ENCODE results near the gene NCOA5.

NCOA5 gene

DNA sequence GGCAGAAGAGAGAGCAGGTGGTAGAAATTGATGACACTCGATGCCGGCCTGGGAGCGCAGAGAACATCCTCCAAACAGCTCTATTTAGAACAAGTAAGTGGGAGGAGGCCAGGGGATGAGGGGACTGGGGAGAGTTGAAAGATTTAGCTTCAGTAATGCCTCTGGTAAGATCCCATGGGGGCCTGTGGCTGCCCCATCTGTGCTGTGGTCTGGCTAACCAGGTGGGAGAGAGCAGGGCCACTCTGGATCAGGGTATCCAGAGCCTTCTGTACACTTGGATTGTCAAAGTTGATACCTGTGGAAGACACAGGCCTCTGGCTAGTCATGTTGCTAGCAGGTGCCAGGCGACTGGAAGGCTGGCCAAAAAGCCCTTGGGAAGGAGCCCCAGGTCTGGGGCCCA is 27.6 kb downstream of the NCOA5 start:
- DNase-seq (ENCODE audit: low read depth, low spot score): no peak

DNA sequence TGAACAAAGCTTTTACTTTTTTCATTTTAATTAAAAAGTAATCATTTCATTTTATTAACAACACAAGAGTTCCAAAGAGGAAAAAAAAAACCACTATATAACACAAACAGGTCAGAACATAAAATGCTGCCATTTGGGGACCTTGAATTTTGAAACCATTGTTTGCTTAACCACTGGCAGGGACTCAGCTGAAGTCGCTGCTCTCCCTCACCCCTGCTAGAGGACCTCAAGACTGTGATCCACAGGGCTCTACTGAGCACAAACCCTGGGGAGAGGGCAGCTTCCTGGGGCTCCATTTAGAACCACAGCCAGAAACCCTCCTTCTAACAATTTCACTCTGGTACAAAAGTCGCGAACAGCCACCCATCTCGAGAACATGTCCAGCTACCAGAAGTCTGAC is 28.8 kb downstream of the NCOA5 start:
- DNase-seq (ENCODE audit: low read depth, low spot score): no peak

DNA sequence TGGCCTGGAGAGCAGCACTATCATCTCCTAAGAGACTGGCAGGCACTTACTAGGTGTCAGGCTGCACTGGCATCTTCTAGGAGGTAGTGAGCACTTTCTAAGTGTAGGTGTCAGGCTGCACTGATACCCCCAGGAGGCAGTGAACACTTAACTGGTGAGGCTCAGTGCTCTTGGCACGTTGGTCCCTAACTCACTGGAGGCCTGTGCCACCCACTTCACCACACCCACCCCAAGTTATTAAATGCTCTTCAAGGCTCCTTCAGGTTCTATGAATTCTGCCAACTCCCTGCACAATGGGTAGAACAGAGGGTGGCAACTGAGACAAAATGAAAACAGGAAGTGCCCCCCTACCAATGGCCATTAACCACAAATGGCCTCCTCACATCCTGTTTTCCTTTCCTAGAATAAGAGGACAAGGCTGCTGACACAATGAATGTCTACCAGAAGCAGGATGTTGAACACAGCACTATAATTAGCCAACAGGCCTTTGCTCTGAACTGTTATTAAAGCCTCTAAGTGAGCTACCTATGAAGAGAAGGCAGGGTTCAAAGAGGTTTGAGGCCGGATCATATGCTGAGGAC is 29.4 kb downstream of the NCOA5 start:
- no peak for DNase-seq (ENCODE audit: low read depth, low spot score)

DNA sequence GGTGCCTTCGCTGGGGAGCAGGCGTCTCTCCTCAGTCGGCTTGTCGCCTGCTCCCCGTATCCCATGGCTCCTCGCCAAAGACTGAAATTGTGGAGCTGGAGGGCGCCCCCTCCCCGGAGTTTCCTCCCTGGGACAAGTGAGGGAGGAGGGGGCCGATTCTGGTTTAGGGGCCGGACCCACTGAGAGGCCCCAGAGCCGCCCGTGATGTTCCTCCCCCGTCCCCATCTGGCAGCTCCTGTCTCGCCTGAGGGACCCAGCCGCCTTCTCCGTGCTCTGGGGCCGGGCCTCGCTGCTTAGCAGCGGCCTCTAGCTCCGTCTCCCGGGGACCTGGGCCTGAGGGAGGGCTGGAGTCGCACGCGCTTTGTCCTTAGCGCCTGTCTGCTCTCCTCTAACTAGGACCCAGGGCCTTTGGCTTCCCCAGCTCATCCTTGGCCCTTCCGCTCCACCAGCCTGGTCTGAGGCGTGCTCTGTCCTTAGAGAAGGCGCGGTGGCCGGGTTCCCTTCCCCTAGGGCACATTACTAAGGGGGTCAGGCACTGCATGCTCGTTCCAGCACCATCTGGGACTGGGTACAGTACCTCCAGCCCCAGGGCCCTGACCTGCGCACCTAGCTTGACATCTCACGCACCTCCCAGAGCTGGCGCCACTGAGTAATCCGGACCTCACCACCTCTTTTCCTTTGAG is 31.0 kb downstream of the NCOA5 start:
- peak; percentile 22 for DNase-seq (ENCODE audit: low read depth, low spot score)

DNA sequence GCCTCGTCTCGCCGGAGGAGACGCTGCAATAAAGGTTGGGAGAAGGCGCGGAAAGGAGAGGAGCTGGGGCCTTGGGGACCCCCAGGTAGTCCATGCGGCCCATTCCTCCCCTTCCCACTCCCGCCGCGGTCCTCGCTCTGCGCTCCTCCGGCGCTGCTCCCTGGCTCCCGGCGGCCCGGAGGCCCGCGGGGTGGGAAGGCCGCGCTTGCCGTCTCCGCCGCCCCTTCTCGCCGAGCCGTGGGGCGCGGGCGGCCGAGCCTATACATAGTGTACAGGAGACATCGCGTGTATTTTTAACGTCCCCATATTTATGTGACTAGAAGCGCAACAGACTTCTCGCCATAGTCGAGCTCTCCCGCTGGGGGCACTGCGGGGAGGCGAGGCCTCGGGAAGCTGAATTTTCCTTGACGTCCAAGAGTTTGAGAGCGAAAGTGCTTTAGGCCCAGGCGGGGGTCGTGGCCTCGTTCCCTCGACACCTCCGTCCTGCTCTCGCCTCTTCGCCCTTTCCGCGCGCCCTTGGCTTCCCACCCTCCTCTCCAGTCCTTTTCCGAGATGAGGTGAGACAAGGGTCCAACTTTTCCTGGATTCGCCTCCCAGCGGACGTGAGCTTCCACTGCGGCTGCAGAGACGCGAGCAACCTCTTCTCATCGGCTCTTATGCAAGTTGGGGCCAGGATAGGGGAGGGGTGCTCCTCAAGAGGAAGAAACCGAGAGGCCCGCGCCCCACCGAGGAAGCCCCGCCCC is 31.7 kb downstream of the NCOA5 start:
- peak; percentile 62 for DNase-seq (ENCODE audit: low read depth, low spot score)

DNA sequence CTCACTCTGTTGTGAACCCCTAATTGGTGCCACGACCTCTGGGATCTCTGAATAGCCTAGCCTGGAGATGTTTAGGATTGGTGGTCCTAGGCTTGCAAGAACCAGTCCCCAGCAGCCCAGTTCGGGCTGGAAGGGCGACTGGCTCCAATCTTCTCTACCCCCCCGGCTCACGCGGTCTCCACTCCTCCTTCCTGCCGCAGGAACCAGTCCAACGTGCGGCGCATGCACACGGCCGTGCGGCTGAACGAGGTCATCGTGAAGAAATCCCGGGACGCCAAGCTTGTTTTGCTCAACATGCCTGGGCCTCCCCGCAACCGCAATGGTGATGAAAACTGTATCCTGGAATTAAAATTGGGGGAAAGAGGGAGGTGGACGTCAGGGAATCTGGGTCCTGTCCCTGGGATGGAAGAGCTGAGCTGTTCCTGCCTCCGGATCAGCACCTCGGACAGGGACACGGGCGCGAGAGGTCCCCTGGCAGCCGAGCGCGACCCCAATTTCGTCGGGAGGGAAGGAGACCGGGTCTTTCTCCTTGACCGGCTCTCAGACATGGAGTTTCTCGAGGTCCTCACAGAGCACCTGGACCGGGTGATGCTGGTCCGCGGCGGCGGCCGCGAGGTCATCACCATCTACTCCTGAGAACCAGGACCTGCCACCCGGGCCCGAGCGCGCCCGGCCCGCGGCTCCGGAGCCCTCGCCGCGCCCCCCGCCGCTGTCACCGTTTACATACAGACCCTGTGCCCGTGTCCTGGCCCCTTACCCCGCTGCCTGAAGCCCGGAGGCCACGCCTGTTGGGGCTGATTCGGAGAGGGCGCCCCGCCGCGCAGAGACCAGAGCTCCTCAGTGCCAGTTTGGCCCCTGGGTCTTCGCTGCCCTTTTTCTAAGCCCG is 32.5 kb downstream of the NCOA5 start:
- DNase-seq (ENCODE audit: low read depth, low spot score): peak; percentile 84

DNA sequence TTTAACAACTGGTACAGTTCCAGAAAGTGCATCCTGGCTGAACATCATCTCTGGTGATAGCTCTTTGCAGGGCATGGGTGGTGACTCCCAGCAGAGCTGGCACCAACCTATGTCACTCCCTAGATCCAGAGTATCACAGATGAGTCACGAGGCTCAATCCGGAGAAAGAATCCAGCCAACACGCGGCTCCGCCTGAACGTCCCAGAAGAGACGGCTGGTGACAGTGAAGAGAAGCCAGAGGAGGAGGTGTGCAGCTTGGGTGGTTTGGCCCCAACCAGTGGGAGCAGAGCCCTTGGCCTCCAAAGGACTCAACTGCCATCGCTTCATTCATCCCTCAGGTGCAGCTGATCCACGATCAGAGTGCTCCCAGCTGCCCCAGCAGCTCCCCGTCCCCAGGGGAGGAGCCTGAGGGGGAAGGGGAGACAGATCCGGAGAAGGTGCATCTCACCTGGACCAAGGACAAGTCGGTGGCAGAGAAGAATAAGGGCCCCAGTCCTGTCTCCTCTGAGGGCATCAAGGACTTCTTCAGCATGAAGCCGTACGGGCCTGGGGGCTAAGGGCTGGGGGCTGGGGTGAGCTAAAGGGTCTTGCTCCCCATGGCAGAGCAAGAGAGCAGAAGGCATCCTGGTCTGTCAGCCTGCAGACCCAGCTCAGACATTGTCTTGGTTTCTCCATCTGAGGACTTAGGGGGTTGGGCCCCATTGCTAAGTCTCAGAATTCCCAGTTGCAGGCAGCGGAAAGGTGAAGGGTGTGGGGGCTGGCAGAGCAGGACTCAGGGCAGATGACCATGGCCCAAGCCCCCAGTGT is 33.5 kb downstream of the NCOA5 start:
- DNase-seq (ENCODE audit: low read depth, low spot score): no peak

DNA sequence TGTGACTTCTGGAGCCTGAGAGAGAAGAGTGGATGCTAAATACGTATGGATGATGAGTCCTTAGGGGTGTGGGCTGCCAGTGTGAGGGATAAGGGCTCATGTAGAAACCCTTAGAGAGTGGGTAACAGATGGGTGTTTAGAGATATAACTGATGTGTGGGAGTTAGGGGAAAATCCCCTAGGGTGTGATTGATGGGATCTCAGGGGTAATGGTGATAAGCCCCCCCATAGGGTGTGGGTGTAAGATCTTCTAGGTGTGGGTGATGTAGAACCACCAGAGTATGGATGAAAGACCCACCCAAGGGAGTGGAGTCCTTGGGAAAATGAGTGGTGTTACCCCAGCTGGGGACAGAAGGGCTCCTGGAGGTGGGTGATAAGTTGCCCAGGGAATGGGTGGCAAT is 34.5 kb downstream of the NCOA5 start:
- no peak for DNase-seq (ENCODE audit: low read depth, low spot score)

DNA sequence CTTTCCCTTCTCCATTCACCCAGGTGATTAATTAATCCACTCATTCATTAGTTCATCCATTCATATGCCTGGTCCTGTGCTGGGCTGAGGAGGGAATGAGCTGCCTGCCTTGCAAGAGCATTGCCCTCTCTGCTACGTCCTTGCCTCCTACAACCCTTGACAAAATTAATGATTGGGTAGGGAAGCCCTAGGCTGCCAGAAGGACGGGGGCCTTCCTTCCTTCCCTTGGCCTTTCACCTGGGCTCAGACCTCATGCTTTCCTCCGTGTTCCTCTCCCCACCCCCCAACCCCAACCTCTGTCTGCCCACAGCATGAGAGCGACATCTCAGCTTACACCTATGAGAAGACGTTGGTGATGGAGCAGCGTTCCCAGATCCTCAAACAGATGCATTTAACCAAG is 35.2 kb downstream of the NCOA5 start:
- no peak for DNase-seq (ENCODE audit: low read depth, low spot score)

DNA sequence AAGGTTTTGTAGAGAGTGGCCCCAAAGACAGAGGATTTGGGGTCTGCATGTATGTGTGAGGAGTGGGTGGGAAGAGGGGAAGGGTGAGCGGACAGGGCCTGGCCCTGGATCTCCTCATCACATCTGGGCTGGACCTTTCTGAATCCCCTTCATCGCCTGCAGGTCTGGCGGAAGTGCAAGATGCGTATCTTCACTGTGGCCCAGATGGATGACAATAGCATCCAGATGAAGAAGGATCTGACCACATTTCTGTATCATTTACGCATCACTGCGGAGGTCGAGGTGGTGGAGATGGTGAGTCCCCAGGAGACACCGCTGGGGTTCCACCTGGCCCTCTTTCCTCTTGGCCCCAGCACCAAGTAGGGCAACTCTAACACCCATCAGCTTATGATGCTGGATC is 36.3 kb downstream of the NCOA5 start:
- no peak for DNase-seq (ENCODE audit: low read depth, low spot score)

DNA sequence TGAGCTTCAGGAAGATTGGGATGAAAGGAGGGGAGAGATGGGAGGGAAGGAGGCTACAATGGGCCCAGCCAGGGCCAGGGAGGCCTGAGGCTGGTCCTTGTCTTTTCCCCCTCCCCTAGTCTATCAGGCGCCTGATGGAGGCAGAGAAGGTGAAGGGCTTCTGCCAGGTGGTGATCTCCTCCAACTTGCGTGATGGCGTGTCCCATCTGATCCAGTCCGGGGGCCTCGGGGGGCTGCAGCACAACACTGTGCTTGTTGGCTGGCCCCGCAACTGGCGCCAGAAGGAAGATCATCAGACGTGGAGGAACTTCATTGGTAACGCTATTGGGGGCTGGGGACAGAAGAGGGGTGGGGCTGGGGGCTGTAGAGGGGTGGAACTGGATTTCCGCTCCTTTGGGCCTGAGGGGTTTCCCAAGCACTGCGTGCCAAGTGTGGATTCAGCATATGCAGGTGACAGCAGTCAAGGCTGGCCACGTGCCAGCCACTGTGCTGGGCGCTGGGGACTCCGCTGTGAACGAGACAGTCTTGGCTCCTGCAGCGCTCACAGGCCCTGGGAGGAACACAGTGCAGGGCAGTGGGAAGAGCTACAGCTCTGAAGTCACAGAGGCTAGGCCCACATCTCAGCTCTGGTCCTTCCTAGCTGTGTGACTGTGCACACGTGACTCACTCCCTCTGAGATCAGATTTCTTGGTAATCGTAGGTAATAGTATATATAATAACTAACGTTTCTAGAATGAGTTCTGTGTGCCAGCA is 38.0 kb downstream of the NCOA5 start:
- DNase-seq (ENCODE audit: low read depth, low spot score): no peak

DNA sequence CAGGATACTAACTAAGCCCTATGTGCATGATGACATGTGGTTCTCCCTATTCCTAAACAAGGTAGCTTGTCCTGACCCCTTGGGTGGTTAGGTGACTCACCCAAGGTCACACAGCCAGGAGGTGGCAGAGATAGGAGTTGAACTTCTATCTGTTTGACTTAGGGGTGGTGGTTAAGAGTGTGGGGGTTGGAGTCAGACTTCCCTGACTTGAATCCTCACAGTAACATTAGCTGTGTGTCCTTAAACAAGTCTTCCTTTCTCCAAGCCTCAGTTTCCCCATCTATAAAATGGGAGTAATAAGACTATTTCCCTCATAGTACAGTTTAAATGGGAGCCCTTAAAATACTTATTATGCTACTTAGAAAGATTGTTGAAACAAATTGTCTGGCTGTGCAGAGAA is 38.9 kb downstream of the NCOA5 start:
- DNase-seq (ENCODE audit: low read depth, low spot score): no peak

DNA sequence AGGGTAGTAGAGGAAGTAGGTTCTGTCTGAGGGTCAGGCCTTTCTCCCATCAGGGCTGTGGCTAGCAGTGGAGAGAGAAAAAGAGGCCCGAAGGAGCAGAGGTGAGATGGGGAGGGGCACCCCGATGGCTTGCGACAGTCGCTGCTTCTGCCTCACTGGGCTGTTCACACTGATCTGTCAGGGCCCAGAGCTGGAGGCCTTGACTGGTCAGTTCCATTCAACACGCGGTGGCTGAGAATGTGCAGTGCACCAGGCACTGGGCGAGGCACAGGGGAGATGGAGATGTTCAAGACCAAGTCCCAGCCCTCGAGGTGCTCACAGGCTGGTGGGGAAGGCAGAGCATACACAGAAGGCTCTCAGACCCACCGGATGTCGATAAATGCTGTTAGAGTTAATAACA is 39.3 kb downstream of the NCOA5 start:
- no peak for DNase-seq (ENCODE audit: low read depth, low spot score)

DNA sequence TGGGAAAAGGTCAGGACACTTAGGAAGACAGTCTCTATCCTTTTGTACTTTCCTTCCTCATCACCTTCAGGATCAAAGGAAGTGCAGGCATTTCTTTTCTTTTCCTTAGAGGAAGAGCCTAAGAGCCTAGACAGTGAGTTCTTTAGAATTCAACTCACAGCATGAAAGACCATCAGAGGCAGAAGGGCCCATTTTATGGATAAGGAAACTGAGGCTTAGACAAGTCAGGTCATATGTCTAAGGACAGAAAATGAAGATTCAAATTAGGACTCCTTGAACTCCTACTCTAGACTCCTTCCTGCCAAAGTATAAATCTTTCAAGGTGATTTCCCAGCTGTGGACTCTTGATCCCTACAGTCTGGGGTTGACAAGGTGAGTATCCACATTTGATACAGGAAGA is 39.9 kb downstream of the NCOA5 start:
- no peak for DNase-seq (ENCODE audit: low read depth, low spot score)

DNA sequence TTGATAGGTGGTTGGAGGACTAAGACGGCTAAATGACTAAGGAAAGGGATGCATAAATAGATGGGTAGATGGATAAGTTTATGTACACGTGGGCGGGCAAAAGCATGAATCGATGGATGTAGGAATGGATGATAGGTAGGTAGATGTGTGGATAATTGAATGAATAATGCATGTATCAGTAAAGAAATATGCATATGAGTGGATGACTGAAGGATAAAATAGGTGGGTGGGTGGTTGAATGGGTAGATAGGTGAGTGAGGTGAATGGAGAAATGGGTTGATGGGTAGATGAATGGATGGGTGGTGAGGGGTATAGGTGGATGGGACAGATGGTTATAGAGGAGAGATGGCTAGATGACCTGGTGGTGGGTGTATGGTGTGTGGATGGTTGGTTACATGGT is 40.6 kb downstream of the NCOA5 start:
- no peak for DNase-seq (ENCODE audit: low read depth, low spot score)

DNA sequence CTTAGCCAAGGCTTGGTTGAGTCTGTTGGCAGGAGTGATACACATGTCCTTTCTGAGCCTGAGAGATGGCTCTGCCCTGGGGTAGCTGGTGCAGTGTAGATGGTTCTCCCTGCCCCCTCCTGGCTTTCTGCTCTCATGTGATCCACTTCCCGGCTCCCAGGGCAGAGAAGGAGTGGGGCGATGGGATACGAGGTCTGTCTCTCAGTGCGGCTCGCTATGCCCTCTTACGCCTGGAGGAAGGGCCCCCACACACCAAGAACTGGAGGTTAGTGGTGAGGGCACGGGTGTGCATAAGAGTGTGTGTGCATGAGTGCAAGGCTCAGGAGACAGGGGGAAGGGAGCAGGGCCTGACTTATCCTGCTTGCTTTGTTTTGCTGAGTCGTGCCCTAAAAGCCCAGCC is 41.9 kb downstream of the NCOA5 start:
- no peak for DNase-seq (ENCODE audit: low read depth, low spot score)

DNA sequence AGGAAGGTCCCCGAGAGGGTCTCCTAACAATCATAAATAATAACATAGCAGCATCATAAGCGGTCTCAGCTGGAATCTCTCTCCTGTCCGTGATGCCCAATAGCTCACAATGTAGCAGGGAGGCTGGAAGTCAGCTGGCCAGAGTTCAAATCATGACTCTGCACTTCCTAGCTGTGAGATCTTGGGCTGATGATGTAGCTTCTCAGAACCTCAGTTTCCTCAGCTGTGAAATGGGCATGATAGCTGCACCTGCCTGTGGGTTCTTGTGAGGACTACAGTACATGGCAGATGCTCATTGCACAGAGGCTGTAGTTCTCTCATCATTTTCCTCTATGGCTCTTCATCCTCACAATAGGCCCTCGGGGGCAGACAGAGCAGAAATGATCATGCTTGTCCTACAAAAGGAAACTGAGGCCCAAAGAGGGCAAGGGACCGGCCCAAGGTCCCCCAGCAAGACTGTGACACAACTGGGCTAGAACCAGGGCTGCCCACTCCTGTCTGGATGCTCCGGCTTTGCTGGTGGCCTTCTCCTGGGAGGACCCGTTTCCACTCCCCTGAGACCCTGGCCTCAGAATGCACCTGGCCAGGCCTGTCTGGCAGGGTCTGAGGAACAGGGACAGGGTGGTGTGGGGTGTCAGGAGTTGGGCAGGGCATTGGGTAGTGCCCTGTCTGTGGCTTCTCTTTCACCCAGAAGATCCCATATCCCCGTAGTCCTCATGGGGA is 43.0 kb downstream of the NCOA5 start:
- DNase-seq (ENCODE audit: low read depth, low spot score): no peak

DNA sequence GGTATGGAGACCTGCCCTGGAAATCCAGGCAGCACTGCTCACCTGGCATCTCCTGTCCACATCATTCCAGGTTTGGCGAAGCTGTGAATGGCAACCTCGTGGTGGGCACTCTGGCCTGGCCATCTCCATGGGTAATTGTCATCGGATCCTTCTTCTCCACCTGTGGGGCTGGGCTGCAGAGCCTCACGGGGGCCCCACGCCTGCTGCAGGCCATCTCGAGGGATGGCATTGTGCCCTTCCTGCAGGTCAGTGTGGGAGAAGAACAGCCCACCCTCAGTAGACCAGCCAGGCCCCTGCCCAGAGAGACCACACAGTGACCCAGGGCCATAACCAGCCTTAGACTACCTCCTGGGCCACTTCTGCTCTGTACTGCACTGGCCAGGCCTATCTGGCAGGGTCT is 44.9 kb downstream of the NCOA5 start:
- no peak for DNase-seq (ENCODE audit: low read depth, low spot score)

DNA sequence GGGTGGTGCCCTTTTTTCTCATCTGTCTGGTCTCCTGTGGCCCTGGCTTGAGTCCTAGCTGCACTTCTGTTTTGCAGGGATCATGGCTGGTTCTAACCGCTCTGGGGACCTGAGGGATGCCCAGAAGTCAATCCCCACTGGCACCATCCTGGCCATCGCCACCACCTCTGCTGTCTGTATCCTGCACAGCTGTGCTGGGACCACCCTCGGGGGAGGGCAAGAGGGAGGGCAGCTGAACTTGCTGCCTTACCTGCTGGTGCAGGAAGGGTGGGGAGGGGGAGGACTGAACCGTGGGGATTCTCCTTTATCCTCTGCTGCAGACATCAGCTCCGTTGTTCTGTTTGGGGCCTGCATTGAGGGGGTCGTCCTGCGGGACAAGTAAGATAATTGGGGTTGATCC is 46.2 kb downstream of the NCOA5 start:
- DNase-seq (ENCODE audit: low read depth, low spot score): no peak

Measured in astrocyte of the hippocampus (primary cell).